ENCODE results near the gene UQCRH. TPM values are rescaled to one million over a fixed set of nuclear protein-coding genes. Genes with fewer than 3 reads are reported as not detected.

The UQCRH gene
- polyA plus RNA-seq, 1 experiment, result 757 TPM

- Histone ChIP-seq H3K27me3 (ENCODE audit: control insufficient read depth, insufficient read depth, low read length) (no peaks in the 10 kb centered on the region), H3K4me3 (ENCODE audit: low read depth, low read length) (no peak overlapping the region), H3K9me3 (ENCODE audit: control insufficient read depth, insufficient read depth, low read length) (no peaks in the 10 kb centered on the region; the same call in 1 of the 2 replicates), H3K27ac (ENCODE audit: low read depth, low read length) (no peak overlapping the region)
- TF ChIP-seq, protein P1, sequence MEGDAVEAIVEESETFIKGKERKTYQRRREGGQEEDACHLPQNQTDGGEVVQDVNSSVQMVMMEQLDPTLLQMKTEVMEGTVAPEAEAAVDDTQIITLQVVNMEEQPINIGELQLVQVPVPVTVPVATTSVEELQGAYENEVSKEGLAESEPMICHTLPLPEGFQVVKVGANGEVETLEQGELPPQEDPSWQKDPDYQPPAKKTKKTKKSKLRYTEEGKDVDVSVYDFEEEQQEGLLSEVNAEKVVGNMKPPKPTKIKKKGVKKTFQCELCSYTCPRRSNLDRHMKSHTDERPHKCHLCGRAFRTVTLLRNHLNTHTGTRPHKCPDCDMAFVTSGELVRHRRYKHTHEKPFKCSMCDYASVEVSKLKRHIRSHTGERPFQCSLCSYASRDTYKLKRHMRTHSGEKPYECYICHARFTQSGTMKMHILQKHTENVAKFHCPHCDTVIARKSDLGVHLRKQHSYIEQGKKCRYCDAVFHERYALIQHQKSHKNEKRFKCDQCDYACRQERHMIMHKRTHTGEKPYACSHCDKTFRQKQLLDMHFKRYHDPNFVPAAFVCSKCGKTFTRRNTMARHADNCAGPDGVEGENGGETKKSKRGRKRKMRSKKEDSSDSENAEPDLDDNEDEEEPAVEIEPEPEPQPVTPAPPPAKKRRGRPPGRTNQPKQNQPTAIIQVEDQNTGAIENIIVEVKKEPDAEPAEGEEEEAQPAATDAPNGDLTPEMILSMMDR (IDR thresholded peaks at IDR 0.05; ENCODE audit: low read depth, low read length), result no peak
- ChIA-PET POLR2A (interaction anchor here (1.7 kb wide), 1 partner anchor 17 kb away, joined by 6 read pairs; the partner anchor contains the start of genes LRRC41 and UQCRH), CTCF (interaction anchor here (1.7 kb wide), 1 partner anchor 62 kb away, joined by 4 read pairs; no protein-coding TSS in a partner anchor)
- no peak for DNase-seq (ENCODE audit: low read depth, low spot score)
Measured at GRCh38 chr1:46285730-46286477, 17.6 kb upstream of the UQCRH start.

- peak overlapping the region; percentile 62 for H3K27ac ChIP-seq (ENCODE audit: low read depth, low read length)
- DNase-seq (ENCODE audit: low read depth, low spot score), result no peak
- CTCF ChIA-PET, result no interaction called here
- TF ChIP-seq, protein P1 (IDR thresholded peaks at IDR 0.05; ENCODE audit: low read depth, low read length), result no peak
- no peaks in the 10 kb centered on the region for H3K27me3 ChIP-seq (ENCODE audit: control insufficient read depth, insufficient read depth, low read length)
- POLR2A ChIA-PET, result no interaction called here
- no peaks in the 10 kb centered on the region; the same call in 1 of the 2 replicates for H3K9me3 ChIP-seq (ENCODE audit: control insufficient read depth, insufficient read depth, low read length)
- H3K4me3 ChIP-seq (ENCODE audit: low read depth, low read length), result no peak overlapping the region
Measured at GRCh38 chr1:46288485-46289133, 14.9 kb upstream of the UQCRH start.

- Histone ChIP-seq H3K27me3 (ENCODE audit: control insufficient read depth, insufficient read depth, low read length) (no peaks in the 10 kb centered on the region), H3K27ac (ENCODE audit: low read depth, low read length) (no peak overlapping the region), H3K9me3 (ENCODE audit: control insufficient read depth, insufficient read depth, low read length) (no peaks in the 10 kb centered on the region; the same call in 1 of the 2 replicates), H3K4me3 (ENCODE audit: low read depth, low read length) (no peak overlapping the region)
- CTCF ChIA-PET, result no interaction called here
- POLR2A ChIA-PET, result no interaction called here
- TF ChIP-seq, protein P1 (IDR thresholded peaks at IDR 0.05; ENCODE audit: low read depth, low read length), result no peak
- no peak for DNase-seq (ENCODE audit: low read depth, low spot score)
Measured at GRCh38 chr1:46289134-46289494, 14.4 kb upstream of the UQCRH start.

- TF ChIP-seq, protein P1 (IDR thresholded peaks at IDR 0.05; ENCODE audit: low read depth, low read length), result no peak
- POLR2A ChIA-PET, result interaction anchor here (0.8 kb wide), 1 partner anchor 52 kb away, joined by 9 read pairs; no protein-coding TSS in a partner anchor
- Histone ChIP-seq H3K27ac (ENCODE audit: low read depth, low read length) (no peak overlapping the region), H3K9me3 (ENCODE audit: control insufficient read depth, insufficient read depth, low read length) (no peaks in the 10 kb centered on the region; the same call in 1 of the 2 replicates), H3K27me3 (ENCODE audit: control insufficient read depth, insufficient read depth, low read length) (no peaks in the 10 kb centered on the region), H3K4me3 (ENCODE audit: low read depth, low read length) (no peak overlapping the region)
- CTCF ChIA-PET, result interaction anchor here (0.7 to 1.0 kb wide), 2 partner anchors 66 to 70 kb away, joined by 3 read pairs; no protein-coding TSS in a partner anchor
- DNase-seq (ENCODE audit: low read depth, low spot score), result no peak
Measured at GRCh38 chr1:46289976-46290375, 13.5 kb upstream of the UQCRH start.

DNA sequence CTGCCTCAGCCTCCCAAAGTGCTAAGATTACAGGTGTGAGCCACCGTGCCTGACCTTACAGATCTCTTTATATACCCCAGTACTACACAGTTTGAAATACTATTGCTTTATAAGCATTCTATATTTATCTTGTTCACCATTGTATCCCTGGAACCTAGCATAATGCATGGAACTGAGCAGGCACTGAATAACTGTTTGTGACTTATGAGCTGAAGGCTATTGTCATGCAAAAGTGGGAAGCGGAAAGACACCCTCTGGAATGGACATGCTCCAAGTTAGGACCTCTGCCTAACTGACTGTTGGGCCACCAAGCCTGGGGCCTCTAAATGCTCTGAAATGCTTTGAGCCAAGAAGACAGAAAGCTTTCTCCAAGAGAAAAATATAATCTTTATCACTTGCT lies 8.2 kb upstream of the UQCRH start:
- H3K27ac ChIP-seq (ENCODE audit: low read depth, low read length), result no peak overlapping the region
- DNase-seq (ENCODE audit: low read depth, low spot score), result no peak
- H3K9me3 ChIP-seq (ENCODE audit: control insufficient read depth, insufficient read depth, low read length), result no peaks in the 10 kb centered on the region
- H3K4me3 ChIP-seq (ENCODE audit: low read depth, low read length), result no peak overlapping the region
- POLR2A ChIA-PET, result no interaction called here
- TF ChIP-seq, protein P1 (IDR thresholded peaks at IDR 0.05; ENCODE audit: low read depth, low read length), result no peak
- no peaks in the 10 kb centered on the region for H3K27me3 ChIP-seq (ENCODE audit: control insufficient read depth, insufficient read depth, low read length)
- CTCF ChIA-PET, result interaction anchor here (1.0 kb wide), 1 partner anchor 52 kb away, joined by 4 read pairs; no protein-coding TSS in a partner anchor

All from AG04450 (cell line).